Right lobe of liver (tissue), 4 donors: ENCODE results near the gene MYRFL.

Experiments
- POLR2A ChIP-seq: fragments of 450-650 bp; IDR thresholded peaks from one replicate; pipeline ENCODE4 v1.6.1; 2017; ENCODE audit warnings: antibody characterized with exemption, mild to moderate bottlenecking
- TF ChIP-seq, protein P1 (sequence below), 4 donors: fragments of 200-600 bp in 3 of 4; fragments of 450-650 bp in 1 of 4; IDR thresholded peaks; one replicate each; pipeline versions ENCODE4 v1.5.1 to v1.8.0; 2016 to 2022; ENCODE audit warnings: antibody characterized with exemption in 4 of 4, mild to moderate bottlenecking in 2 of 4
- donor health status: DM: no; HTN: no; CAD: no.
- donor health status: DM: no; HTN: no; CAD: no.
- donor health status: DM: no; HTN: yes; CAD: no.

- TF ChIP-seq, protein P1, sequence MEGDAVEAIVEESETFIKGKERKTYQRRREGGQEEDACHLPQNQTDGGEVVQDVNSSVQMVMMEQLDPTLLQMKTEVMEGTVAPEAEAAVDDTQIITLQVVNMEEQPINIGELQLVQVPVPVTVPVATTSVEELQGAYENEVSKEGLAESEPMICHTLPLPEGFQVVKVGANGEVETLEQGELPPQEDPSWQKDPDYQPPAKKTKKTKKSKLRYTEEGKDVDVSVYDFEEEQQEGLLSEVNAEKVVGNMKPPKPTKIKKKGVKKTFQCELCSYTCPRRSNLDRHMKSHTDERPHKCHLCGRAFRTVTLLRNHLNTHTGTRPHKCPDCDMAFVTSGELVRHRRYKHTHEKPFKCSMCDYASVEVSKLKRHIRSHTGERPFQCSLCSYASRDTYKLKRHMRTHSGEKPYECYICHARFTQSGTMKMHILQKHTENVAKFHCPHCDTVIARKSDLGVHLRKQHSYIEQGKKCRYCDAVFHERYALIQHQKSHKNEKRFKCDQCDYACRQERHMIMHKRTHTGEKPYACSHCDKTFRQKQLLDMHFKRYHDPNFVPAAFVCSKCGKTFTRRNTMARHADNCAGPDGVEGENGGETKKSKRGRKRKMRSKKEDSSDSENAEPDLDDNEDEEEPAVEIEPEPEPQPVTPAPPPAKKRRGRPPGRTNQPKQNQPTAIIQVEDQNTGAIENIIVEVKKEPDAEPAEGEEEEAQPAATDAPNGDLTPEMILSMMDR (IDR thresholded peaks at IDR 0.05): no peak
- no peak for TF ChIP-seq POLR2A
These were observed 79.8 kb downstream of the MYRFL start for GRCh38 chr12:69904777-69905176.
